GM20431 (cell line): ENCODE results near the gene LAMP2.
"Not testable (repeated sequence)": the region's sequence is repeated elsewhere in the genome, so short reads cannot be mapped to it uniquely, and the experiment has no call there.

Source experiments
- in situ Hi-C: fragments of 300-500 bp; cut with MseI, MboI; formaldehyde crosslinking; loops from one replicate; pipeline ENCODE4 v1.15.0; 2020; ENCODE audit warnings: low sequenced_read_pairs; ENCODE audit not compliant: unreplicated experiment

The LAMP2 gene

DNA sequence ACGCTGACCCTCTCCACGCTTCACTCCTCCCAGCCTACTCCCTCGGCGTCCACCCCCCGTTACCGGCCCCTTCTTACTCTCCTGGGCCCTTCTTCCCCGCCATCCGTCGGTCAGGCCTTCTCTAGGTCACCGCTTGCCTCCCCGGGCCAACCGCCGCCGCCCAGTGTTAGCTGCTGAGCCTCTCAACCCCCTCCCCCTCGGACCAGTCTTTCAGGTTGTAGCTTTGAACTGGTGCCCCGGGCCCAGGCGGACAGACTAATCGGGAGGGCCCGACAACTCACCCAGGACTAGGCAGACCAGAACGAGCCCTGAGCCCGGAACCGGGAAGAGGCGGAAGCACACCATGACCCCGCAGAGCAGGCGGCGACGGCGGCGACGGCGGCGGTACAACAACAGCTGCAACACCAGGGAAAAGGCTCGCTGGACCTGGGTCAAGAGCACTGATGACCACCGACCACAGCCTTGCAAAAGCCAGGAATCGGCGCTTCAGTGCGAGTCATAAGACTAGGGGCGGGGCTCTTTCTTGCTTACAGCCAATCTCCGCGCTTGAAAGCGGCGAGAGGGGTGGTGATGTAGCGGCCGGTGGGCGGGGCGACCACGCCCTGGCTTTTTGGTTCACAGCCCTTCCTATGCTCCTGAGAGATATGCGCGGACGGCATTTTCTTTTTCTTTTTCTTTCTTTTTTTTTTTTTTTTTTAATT lies at the start of gene LAMP2:
TSS of gene LAMP2 (minus strand) at position 472 of the 701 bp plus-strand sequence. CDS start at position 345, 127 bp downstream.
- in situ Hi-C loops, result no loop called here

DNA sequence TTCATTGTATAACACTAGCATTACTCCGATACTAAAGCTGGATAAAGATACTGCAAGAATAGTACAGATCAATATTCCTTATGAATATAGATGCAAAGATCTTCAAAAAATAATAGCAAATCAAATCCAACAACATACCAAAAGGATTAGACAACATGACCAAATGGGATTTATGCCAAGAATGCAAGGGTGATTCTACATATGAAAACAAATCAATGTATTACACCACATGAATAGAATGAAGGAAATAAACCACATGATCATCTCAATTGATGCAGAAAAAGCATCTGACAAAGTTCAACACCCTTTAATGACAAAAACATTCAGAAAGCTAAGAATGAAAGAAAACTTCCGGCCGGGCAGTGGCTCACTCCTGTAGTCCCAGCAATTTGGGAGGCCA lies 48.8 kb upstream of the LAMP2 start:
- in situ Hi-C loops, result loop anchor here (25.0 kb wide), 1 partner anchor 144 kb away; no protein-coding TSS in a partner anchor

DNA sequence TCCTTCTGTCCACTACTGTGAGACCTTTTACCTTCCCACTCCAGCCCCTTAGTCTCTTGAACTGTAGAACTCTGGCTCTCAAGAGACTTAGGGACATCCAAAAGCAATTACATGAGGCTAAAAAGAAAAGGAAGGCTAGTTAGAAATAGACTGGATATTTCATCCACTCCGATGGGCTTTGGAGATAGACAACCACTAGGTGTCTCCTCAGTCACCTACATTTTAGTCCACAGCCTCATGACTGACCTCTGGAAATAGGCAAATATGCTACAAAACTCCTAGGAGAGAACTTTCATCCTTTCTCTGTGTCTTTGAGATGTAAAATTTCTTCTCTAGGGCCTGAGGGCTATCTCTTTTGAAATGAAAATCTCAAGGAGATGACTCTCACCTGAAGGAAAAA lies 45.1 kb upstream of the LAMP2 start:
- in situ Hi-C loops, result loop anchor here (25.0 kb wide), 1 partner anchor 148 kb away; no protein-coding TSS in a partner anchor

DNA sequence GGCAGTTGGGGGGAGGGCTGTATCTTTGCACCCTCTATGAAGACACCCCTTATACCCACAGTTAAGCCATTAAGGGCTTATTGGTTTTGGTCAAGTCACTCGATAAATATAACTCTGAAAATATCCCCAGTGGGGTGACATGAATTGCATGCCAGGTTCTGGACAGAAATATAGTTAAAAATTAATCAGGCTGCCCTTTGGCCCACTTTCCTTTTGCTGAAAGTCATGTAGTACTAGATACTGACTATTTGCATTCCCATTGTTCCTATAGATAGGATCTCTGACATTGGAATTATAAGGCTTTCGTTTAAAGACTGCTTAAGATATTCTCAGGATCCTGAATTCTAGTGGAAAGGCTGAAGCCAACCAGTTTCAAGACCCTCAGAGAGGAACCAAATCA lies 43.5 kb upstream of the LAMP2 start:
- in situ Hi-C loops, result loop anchor here (25.0 kb wide), 1 partner anchor 150 kb away; no protein-coding TSS in a partner anchor

DNA sequence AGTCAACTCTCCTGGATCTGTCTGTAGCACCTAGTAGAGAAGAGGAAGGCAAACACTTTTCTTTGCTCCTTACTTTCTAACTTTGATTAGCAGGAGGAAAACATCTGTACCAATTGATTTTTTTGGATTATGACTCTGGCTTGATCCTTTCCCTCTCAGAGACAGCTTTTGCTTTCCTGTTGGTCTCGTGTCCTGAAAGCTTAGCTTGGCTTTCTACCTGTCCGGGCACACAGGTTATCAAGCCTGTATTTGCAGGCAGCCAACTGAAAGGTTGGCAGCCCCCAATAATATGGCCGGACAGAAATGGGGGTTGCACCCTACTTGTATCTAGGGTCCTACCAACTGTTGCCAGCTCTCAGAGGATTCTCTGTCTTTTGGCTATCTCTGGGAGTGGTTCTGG lies 43.1 kb upstream of the LAMP2 start:
- in situ Hi-C loops, result loop anchor here (25.0 kb wide), 1 partner anchor 150 kb away; no protein-coding TSS in a partner anchor

DNA sequence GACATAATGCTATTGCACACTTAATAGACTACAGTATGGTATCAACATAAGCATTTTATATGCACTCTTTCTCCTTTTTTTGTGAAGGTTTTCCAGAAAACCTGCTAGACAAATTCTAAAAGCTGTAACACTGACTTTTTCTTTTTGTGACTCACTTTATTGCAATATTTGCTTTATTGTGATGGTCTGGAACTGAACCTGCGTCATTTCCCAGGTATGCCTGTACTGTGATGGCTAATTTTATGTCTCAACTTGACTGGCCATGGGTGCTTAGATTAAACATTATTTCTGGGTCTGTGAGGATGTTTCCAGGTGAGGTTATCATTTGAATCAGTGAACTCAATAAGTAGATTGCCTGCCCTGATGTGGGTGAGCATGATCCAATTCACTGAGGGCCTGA lies 35.5 kb upstream of the LAMP2 start:
- in situ Hi-C loops, result loop anchor here (25.0 kb wide), 1 partner anchor 158 kb away; no protein-coding TSS in a partner anchor

DNA sequence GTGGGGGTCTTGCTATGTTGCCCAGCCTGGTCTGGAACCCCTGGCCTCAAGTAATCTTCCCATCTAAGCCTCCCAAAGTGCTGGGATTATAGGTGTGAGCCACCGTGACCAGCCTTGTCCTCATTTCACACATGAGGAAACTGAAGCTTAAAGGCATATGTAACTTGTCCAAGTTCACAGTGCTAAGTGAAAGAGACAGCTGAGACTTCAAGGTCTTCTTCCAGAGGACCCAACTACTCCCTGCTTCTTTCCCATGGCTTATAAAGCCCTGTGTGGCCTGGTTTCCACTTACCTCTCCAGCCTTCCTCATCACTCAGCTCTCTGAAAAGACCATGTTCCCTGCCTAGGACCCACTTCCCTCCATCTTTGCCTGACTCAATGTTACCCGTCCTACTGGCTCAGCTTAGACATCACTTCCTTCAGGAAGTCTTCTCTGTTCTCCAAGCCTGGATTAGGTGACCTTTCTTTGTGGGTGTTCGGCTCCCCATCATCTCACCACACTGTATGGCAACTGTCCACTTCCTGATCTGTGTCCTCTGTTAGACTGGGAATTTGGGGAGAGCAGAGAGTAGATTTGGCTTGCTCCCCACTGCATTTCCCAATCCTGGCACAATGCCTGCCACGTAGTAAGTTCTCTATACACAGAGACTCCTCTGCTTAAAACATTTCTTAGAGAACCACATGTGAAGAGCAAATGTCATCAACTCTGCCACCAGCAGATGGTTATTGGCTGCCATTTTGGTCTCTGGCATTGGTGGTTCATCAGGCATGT lies 30.4 kb upstream of the LAMP2 start:
- in situ Hi-C loops, result loop anchor here (25.0 kb wide), 1 partner anchor 163 kb away; no protein-coding TSS in a partner anchor

DNA sequence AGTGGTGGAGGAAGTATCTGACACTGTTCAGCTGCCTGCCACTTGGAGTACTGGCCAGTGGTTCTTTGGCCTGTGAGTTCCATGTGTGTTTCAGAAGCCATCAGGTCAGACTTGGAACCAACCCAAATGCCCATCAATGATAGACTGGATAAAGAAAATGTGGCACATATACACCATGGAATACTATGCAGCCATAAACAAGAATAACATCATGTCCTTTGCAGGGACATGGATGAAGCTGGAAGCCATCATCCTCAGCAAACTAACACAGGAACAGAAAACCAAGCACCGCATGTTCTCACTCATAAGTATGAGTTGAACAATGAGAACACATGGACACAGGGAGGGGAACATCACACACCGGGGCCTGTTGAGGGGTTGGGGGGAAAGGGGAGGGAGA lies 21.0 kb upstream of the LAMP2 start:
- in situ Hi-C loops, result not testable (repeated sequence)

DNA sequence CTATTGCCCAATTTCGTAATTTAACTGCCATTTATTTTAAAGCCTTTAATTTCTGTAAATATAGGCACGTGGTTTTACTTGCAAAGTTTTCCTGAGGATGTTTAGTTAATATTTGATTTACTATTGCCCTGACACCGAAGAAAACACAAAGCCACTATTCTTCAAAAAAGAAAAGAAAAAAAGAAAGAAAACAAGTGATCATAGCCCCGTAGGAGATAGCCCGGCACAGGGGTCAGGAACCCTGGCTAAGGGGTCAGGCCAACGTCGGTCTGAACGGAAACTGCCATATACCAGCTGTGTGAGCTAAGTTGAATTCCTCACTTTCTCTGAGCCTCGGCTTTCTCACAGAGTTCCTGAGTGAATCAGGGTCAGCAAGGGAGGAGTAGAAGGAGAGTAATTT lies 17.7 kb upstream of the LAMP2 start:
- in situ Hi-C loops, result no loop called here

DNA sequence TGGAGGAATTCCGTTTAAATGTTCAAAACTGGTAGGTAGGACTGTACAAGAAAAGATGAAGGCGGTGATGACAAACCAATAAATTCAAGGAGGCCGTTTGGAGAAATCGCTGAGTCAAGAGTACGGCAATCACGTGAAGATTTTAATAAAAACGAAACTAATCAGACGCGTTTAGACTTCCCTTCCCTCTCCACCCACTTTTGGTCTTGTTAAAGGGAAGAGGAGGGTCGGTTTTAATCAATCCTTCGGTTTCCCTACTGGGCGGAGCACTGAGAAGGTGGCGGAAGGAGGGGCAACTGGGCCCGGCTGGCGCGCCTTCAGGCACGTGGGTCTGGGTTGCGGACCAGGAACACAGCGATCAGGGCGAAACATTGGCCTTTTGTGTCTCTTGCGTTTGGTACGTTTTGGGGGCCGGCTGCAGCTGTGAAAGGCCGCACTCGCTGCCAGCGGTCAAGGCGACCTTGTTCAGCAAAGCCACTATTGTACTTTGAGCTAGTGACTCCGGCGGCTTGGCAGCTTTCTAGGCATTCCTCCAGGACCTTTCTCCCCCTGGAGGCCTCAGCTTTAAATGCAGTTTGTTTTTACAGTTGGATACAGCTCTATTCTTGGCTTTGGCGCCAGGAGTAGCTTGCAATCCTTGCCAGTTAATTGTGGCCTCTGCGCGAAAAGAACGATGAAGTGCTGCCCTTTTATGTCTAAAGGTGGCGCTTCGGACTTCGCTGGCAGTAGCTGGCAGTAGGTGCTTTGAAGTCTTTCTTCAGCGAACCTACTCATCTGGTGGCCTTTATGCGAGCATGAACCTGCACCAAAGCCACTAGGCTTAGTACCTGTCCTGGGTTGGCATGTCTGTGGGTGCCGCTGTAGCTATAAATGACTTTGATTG lies 16.8 kb upstream of the LAMP2 start:
- in situ Hi-C loops, result no loop called here

DNA sequence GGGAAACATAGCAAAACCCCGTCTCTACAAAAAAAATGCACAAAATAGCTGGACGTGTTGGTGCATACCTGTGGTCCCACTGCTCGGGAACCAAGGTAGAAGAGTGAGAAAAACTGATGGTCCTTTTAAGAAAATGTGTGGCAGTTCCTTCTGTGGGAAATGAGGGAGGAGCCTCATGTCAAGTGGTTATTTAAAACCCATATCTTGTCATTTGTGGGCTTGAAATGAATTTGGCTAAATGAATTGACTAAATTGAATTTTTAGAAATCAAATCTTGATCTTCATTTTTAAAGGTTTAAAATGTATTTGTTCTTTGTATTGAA lies 16.2 kb upstream of the LAMP2 start:
- in situ Hi-C loops, result no loop called here

DNA sequence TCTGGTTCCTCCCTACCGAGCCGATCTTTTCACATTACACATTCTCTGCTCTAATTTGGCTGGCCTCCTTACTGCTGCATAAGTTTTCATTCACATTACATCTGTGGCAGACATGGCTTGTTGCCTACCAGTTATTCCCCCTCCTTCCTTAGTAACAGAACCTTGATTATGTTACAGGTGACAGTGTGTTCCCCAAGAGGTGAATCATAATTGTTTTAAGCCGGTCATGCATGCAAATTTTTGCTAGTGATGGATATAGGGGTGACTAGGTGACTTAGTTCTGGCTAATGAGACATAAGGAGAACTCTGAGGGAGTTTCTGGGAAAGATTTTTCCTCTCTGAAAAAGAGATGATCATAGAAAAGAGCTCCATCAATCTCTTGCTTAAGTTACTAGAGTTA lies 8.4 kb upstream of the LAMP2 start:
- in situ Hi-C loops, result no loop called here

DNA sequence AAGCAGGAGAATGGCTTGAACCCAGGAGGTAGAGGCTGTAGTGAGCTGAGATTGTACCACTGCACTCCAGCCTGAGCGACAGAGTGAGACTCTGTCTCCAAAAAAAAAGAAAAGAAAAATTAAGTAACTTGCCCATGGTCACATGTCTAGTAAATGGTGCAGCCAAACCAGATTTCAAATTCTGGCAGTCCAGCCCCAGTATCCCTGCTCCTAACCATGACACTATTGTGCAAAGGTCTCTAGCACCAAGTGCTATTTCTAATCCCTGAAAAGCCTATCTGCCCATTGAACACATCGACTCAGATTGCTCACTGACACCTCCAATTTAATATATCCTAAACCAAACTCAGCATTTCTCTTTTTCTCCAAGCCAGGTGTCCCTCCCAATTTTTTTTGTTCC lies 7.6 kb upstream of the LAMP2 start:
- in situ Hi-C loops, result no loop called here

DNA sequence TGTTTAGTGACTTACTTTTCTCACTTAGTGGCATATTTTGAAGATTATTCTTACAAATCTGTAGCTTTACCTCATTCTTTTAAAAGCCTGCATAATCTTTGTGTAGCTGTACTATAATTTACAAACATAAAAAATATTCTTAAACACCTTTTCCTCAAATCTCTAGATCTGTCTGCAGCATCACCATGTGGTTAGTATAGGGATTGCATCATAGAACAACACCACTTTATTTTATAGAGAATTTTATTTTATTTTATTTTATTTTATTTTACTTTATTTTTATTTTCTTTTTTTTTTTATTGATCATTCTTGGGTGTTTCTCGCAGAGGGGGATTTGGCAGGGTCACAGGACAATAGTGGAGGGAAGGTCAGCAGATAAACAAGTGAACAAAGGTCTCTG lies 6.4 kb upstream of the LAMP2 start:
- in situ Hi-C loops, result not testable (repeated sequence)

DNA sequence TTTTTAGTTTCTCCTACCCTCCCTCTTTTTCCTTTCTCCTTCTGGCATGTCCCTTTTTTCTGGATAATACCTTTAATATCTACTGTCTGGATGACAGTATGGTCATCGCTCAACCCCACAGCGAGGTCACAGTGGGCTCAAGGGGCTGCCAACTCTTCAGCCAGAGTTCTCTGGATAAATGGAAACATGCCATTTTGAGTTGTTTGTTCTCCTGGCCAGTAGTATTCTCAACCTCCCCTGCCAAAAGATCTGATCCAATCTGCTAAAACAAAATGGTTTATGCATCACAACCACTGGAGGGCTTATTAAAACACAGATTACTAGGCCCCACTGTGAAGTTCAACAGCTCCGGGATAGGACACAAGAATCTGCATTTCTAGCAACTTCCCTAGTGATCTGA lies 5.0 kb upstream of the LAMP2 start:
- in situ Hi-C loops, result no loop called here

DNA sequence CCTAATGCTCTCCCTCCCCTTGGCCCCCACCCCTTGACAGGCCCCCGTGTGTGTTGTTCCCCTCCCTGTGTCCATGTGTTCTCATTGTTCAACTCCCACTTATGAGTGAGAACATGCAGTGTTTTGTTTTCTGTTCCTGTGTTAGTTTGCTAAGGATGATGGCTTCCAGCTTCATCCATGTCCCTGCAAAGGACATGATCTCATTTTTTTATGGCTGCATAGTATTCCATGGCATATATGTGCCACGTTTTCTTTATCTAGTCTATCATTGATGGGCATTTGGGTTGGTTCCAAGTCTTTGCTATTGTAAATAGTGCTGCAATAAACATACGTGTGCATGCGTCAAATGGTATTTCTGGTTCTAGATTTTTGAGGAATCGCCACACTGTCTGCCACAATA lies 561 bp upstream of the LAMP2 start:
- in situ Hi-C loops, result not testable (repeated sequence)

DNA sequence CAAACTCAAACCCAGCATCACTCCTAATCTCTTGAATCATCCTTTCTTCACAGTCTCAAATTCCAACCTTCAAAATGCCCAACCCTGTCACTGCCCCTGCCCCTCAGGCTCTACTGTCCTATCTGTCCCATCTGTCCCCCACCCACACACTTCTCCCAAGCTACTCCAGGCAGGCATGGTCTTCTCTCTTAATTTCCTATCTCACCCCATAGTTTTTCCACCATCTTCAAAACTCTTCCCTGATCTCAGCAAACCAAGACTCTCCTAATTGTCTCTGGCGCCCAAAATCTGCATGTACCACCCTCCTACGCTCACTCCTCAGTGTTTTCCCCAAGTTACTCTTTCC lies 644 bp downstream of the LAMP2 start:
- in situ Hi-C loops, result no loop called here

DNA sequence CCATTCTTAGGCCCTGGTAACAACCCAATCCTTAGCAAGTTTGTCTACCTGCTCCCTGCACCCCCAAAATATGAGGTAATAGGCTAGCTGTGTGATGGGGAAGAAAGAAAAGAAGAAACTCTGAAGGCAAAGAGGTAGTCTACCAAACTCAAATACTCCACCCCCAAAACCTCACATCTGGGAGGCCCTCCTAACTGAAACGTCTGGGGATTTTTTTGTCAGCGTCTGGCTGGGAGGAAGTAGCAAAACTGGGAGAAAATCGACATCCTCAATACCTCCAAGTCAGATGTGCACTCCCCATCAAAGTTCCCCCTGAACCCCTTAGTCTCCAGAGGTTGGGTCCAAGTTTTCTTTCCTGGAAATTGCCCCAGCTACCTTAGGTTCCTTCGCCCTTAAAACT lies 1.0 kb downstream of the LAMP2 start:
- in situ Hi-C loops, result no loop called here

DNA sequence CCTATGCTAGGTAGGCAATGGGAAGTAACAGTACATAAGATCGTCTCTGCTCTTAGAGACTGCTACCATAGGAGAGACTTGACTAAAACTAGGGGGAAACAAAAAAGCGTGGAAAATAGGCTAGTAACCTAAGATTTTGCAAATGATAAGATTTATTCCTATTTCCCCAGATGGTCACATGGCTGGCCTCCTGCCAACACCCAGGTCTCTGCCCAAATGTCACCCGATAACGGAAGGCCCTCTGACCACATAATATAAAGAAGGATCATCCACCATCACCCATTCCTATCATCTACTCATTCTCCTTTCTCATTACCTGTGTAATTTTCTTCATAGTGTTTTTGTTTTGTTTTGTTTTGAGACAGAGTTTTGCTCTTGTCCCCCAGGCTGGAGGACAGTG lies 4.7 kb downstream of the LAMP2 start:
- in situ Hi-C loops, result no loop called here

DNA sequence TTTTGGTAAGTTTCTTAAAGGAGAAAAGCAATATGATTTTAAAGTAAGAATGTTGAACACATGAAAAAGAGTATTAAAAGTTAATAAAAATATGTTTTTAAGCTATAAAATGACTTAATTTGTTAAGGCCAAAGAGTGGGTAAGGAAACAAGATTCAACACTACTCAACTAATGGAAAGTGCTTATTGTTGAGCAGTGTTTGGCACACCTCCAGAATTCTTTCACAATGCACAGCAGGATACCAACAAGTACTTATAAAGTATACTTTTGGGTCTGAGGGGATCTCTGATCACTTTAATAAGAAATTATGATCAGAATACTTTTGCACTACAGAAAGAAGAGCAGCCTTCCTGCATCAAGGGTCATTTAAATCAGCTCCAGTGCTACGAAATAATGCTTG lies 5.9 kb downstream of the LAMP2 start:
- in situ Hi-C loops, result no loop called here

DNA sequence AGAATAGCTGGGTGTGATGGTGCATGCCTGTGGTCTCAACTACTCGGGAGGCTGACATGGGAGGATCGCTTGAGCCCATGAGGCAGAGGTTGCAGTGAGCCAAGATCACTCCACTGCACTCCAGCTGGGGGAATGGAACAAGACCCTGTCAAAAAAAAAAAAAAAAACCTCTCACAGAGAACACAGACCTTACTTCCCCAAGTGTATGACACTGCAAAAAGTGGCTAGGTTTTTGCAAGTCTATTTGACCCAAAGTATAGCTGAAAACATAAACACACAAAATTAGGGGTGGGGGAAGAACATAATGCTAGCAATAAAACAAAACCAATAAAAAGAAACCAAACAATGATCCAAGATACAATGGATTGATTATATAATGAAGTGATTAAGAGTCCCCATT lies 6.7 kb downstream of the LAMP2 start:
- in situ Hi-C loops, result no loop called here
